Femur (tissue), 1 donor: Measurements from ENCODE around the gene HARBI1.
A peak's percentile ranks its signal among the peaks of the same experiment; 100 is the strongest.
"Not testable (repeated sequence)": the region's sequence is repeated elsewhere in the genome, so short reads cannot be mapped to it uniquely, and the experiment has no call there.

ENCODE experiments used
- DNase-seq: peaks from one replicate; pipeline ENCODE4 v3.0.0-alpha.2; 2017

Gene HARBI1

GRCh38 chr11:46594785-46595184 is 22.2 kb downstream of the HARBI1 start:
- DNase-seq: no peak

DNA sequence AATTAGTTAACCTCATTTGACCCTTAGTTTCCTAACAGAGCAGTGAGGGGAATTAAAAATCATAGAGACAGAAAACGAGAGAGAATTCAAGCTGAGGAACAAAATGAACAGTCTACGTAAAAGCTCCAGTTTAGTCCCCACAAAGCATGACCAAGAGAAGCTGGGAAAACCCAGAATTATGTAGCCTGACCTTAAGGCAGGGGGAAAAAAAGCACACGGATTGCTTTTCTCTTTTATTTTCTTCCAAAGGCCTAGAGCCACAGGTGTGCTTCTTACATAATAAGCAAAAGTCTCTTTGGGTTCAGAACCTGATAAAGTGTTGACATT is 22.7 kb downstream of the HARBI1 start:
- DNase-seq: no peak

- DNase-seq: peak; percentile 93
Measured at GRCh38 chr11:46593550-46594373, 23.3 kb downstream of the HARBI1 start, which contains the start of gene AMBRA1. Gene AMBRA1, minus strand, starts transcription at chr11:46594023. Its CDS starts 45,643 bp downstream, at chr11:46548380.

DNA sequence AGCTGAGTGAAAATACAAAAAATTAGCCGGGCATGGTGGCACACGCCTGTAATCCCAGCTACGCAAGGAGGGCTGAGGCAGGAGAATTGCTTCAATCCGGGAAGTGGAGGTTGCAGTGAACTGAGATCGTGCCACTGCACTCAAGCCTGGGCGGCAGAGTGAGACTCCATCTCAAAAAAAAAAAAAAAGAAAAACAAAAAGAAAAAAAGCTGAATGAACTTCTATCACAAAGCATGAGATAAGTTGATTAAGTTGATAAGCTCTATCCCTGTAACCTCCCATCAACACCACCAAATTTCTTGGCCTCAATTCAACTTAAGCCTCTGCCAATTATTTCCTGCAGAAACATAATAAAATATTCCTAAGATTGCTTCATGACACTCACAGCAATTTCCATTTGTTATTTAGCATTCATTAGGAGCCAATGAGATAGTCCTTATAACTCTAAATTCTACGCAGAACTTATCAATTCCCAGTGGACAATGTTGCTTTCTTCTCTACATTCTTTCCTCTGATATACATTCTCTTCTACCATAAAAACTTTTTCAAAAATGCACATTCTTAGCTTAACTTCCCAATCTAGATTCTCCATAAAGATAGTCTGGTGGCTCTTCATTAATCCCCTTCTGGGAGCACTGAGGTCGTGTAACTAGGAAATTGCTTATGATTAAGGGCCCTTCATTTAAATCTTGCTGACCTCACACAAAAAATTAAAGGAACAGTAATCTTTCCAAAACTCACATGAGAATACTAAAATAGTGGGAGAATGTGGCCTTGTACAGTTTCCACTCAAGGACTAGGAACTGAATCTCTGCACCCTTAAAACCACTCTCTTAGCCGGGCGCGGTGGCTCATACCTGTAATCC is 26.1 kb downstream of the HARBI1 start:
- DNase-seq: no peak

GRCh38 chr11:46588915-46589314 is 28.1 kb downstream of the HARBI1 start:
- no peak for DNase-seq

DNA sequence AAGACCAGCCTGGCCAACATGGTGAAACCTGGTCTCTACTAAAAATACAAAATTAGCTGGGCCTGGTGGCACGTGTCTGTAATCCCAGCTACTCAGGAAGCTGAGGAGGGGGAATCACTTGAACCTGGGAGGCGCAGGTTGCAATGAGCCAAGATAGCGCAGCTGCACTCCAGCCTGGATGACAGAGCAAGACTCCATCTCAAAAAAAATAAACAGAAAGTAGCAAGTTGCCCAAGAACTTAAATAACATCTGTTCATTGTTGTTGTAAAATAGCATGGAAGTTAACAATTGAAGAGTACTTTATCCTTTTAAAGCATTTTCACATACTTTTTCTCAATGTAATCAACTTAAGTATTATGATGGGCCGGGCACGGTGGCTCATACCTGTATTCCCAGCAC is 28.9 kb downstream of the HARBI1 start:
- no peak for DNase-seq

DNA sequence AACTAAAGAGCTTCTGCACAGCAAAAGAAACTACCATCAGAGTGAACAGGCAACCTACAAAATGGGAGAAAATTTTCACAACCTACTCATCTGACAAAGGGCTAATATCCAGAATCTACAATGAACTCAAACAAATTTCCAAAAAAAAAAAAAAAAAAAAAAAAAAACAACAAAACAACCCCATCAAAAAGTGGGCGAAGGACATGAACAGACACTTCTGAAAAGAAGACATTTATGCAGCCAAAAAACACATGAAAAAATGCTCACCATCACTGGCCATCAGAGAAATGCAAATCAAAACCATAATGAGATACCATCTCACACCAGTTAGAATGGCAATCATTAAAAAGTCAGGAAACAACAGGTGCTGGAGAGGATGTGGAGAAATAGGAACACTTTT is 33.5 kb downstream of the HARBI1 start:
- DNase-seq: not testable (repeated sequence)

DNA sequence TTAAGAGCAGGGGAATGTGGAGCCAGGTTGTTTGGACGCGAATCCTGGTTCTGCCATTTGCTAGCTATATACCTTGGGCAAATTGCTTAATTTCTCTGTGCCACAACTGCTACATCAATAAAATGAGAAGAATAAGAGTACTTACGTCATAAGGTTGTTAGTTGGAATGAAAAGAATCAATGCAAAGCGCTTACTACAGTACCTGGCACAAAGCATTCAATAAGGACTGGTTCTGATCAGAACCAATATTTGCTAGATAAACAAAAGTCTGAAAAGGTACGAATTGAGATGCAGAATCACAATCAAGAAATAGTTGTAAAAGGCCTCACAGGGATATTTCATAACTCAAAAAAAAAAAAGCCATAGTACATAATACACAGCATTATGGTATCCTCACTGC is 34.4 kb downstream of the HARBI1 start:
- no peak for DNase-seq

- no peak for DNase-seq
Measured at GRCh38 chr11:46577058-46577457, 40.0 kb downstream of the HARBI1 start.

DNA sequence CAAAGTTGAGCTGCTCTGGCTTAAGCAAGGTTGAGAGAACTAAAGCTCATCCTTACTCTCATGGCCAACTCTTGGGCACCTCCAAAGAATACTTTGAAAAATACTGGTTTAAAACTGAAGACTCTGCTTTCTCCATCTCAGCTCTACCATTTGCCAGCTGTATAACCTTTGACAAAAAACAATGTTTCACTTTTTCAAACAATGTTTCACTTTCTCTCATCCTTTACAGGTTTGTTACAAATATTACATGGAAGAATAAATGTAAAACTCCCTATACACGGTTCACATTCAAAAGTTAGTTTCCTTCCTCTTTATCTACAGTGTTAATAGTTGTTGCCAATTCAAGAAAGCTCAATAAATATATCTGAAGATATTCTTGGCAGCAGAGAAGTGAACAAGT is 42.4 kb downstream of the HARBI1 start:
- DNase-seq: no peak

GRCh38 chr11:46570790-46571398 is 46.1 kb downstream of the HARBI1 start:
- no peak for DNase-seq

DNA sequence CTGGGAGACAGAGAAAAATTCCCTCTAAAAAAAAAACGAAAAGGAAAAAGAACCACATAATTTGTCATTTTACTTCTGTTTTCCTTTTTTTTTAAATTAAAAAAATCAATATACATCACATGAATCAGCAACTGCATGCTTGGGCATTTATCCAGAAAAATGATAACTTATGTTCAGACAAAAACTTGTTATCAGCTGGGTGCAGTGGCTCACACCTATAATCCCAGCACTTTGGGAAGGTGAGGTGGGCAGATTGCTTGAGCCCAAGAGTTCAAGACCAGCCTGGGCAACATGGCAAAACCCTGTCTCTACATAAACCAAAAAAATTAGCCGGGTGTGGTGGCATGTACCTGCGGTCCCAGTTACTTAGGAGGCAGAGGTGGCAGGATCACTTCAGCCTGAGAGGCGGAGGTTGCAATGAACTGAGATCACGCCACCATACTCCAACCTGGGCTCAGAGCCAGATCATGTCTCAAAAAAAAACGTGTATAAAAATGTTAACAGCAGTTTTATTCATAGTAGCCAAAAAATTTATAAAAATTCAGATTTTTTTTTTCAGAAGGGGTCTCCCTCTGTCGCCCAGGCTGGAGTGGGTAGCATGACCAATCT is 51.7 kb downstream of the HARBI1 start:
- DNase-seq: no peak

DNA sequence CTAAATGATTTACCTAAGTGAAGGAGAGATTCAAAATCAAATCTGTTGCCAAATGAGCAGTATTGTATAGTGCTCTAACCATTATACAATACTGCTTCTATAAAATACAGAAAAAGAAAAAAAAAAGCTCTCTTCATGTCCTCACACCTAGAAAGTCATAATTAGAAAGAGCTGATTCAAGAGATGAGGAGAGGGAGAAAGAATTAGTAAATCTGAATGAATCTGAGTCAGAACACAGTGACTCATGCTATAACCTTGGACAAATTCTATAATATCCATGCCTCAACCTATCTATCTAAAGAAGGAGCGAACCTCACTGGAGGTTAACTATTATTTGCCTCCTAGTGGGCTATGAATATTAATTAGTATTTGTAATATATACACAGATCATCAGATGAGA is 52.6 kb downstream of the HARBI1 start:
- no peak for DNase-seq

- DNase-seq: no peak
Measured at GRCh38 chr11:46562527-46562926, 54.5 kb downstream of the HARBI1 start.

DNA sequence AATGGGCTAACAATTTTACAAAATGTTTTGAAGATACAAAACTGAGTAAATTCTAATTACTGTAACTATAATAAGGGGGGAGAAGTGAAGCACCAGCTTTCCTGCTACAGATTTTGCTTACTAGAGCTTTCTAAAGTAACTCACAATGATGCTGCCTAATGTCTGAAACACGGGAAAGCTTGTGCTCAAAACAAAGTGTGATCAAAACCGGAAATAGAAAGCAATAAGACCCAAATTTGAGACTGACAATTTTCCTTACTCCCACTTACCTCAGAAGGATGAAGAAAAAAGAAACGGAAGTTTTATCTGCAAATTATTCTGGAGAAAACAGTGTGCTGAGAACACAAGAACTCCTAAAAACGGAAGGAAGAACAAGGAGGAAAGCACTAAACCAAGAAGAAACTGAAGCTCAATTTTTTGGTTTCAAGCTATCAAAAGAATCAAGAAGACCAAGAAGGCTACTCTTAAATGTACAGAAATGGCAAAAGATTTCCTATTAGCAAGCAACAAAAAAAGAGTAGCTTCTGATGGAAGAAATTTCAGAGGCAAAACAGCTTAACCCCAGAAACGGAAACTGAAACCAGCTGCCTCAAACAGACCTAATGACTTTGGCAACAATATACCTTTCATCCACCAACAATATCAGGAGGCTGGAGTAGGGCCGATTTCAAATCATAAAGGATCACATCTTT is 56.6 kb downstream of the HARBI1 start:
- no peak for DNase-seq

DNA sequence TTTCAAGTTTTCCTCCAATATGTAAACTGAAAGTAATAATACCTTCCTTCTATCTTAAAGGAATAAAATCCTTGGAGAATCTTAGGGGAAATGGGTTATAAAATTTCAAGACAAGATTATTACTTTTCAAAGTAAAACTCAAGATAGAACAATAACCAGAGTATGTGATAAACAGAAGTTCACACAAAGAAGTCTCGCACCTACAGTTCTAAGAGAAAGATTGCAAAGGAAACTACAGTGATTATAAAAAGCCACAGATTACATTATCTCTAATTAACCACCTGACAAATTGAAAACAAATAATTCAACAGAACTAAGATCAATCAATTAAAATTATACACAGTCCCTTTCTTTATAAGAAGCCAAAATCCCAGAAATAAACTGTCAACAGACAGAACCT is 57.2 kb downstream of the HARBI1 start:
- no peak for DNase-seq

DNA sequence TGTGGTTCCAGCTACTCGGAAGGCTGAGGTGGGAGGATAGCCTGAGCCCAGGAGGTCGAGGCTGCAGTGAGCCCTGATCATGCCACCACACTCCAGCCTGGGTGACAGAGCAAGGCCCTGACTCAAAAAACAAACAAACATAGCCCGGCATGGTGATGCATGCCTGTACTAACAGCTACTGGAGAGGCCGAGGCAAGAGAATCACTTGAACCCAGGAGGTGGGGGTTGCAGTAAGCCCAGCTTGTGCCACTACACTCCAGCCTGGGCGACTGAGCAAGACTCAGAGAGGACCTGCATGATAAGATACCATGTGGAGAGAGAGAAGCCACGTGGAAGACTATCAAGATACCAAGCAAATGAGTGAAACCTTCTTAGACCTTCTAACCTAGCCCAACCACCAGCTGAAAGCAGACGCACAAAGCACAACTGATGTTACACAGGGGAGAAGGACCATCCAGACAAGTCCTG is 59.3 kb downstream of the HARBI1 start:
- no peak for DNase-seq

GRCh38 chr11:46555267-46556054 is 61.6 kb downstream of the HARBI1 start:
- no peak for DNase-seq

DNA sequence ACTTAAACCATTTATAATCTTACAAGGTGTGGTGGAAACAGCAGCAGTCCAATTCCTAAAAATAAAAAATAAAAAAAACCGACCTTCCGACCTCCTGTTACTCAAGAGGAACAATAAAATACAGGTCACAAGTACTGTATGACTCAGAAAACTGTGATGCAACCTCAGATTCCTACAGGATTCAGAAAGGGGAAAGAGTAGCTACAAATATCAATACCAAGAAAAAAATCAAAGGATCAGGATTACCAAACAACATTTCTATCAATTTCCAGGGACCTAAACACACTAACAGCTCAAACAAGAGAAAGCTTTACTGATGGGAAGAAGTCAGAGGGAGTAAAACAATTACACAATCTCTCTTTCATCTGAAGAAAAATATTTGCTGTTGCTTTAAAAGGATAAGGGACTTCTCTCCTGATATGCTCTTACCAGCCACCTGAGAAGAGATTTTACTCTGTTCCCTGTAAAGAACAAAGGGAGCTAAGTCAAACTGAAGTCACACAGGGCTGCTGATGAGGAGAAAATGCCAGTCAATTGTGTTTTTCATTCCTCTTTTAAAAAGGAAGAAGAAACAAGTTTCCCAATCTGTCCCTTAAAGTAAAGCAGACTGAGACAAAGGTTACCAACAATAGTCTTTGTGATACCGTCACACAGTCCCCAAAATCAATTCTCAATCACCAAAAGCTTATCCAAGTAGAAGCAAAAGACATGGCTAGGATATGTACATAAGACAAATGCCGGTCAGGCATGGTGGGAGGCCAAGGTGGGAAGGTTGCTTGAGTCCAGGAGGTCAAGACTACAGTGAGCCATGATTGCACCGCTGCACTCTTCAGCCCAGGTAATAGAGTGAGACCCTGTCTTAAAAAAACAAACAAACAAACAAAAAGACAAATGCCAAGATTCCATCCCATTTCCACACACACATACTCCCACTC is 62.5 kb downstream of the HARBI1 start:
- no peak for DNase-seq

DNA sequence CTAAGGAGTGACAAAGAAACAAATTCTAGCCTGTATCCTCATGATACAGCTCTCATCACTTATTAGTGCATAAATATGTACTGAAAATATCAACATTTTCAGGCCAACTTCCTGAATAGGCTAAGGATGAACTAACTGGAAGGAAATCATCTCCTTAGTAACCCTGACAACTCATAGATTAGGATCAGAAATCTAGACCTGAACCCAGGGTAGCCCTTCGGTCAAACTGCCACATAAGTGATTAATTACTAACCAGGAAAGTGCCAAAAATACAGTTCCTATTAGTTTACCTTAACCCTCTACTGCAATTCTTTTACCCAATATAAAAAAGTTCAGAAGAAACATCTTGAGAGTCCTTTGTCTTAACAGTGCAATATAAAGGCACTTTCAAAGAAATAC is 63.2 kb downstream of the HARBI1 start:
- DNase-seq: no peak
